Tibial nerve (tissue), 4 donors: Measurements from ENCODE around the gene C18orf63. TPM values are rescaled to one million over a fixed set of nuclear protein-coding genes. Genes with fewer than 3 reads are reported as not detected.

Experiments used
- total RNA-seq, 4 donors: library from RNA; depleted of rRNA; stranded (reverse); fragments of >200 nt; gene quantifications; one replicate each; pipeline ENCODE4 v1.1.0, GENCODE V29; 2016

Gene C18orf63
- total RNA-seq, 4 donors from 2014 or later = not detected

Other genes starting within 250 kb of the C18orf63 start
- 1 to 10 TPM; 1.0 to 4.4 (median 1.4) TPM for gene FBXO15, start 168.0 kb upstream of the C18orf63 start, total RNA-seq
- gene TIMM21, start 167.3 kb upstream of the C18orf63 start, total RNA-seq = 10 to 100 TPM; 28.0 to 58.3 (median 33.6) TPM
- 100 to 1,000 TPM; 232 to 490 (median 267) TPM for gene CYB5A, start 23.9 kb upstream of the C18orf63 start, total RNA-seq
- 1 to 10 TPM in 1 of 4 donors, under 1 TPM in 2, not detected in 1; 0.20 to 1.5 (median 0.44) TPM for gene DIPK1C, start 141.5 kb downstream of the C18orf63 start, total RNA-seq
- 10 to 100 TPM; 71.8 to 87.8 (median 81.5) TPM for gene CNDP2, start 180.5 kb downstream of the C18orf63 start, total RNA-seq
- gene CNDP1, start 218.7 kb downstream of the C18orf63 start, total RNA-seq = 1 to 10 TPM in 1 of 4 donors, under 1 TPM in 1, not detected in 2; 0.22 to 1.0 TPM